Skeletal muscle satellite cell (primary cell): ENCODE measurements around the gene CEP295NL.
A peak's percentile ranks its signal among the peaks of the same experiment; 100 is the strongest.
"Not testable (repeated sequence)": the region's sequence is repeated elsewhere in the genome, so short reads cannot be mapped to it uniquely, and the experiment has no call there.

Source experiments
- H3K27me3 ChIP-seq: 2 replicates; pipeline ENCODE4 v1.7.0; 2013; ENCODE audit warnings: low read length; ENCODE audit not compliant: control insufficient read depth, insufficient read depth
- H3K36me3 ChIP-seq: 2 replicates; pipeline ENCODE4 v1.7.0; 2013; ENCODE audit warnings: mild to moderate bottlenecking, control low read depth, low read length; ENCODE audit not compliant: insufficient read depth
- H3K4me1 ChIP-seq: 2 replicates; pipeline ENCODE4 v1.7.0; 2013; ENCODE audit warnings: low read length; ENCODE audit not compliant: control insufficient read depth, insufficient read depth
- H3K4me2 ChIP-seq: 2 replicates; pipeline ENCODE4 v1.7.0; 2013; ENCODE audit warnings: mild to moderate bottlenecking, low read length
- H3K4me3 ChIP-seq: 2 replicates; pipeline ENCODE4 v1.7.0; 2013; ENCODE audit warnings: low read length
- H3K9ac ChIP-seq: 2 replicates; pipeline ENCODE4 v1.7.0; 2013; ENCODE audit warnings: mild to moderate bottlenecking, low read depth, low read length, moderate library complexity
- H3K9me3 ChIP-seq: replicated peaks from 2 replicates; pipeline ENCODE4 v1.7.0; 2013; ENCODE audit warnings: mild to moderate bottlenecking, control low read depth, low read length

The CEP295NL gene

GRCh38 chr17:78892520-78892919, 10.5 kb downstream of the CEP295NL start:
- Histone ChIP-seq H3K9ac (no peak overlapping the region), H3K36me3 (peaks cover 24% of the 10 kb centered on the region), H3K27me3 (no peaks in the 10 kb centered on the region), H3K4me1 (peaks cover 34% of the 10 kb centered on the region), H3K9me3 (no peaks in the 10 kb centered on the region), H3K4me2 (no peak overlapping the region), H3K4me3 (no peak overlapping the region)

GRCh38 chr17:78892062-78892456, 10.9 kb downstream of the CEP295NL start:
- Histone ChIP-seq H3K4me2 (no peak overlapping the region), H3K9me3 (no peaks in the 10 kb centered on the region), H3K4me3 (no peak overlapping the region), H3K9ac (no peak overlapping the region), H3K27me3 (no peaks in the 10 kb centered on the region), H3K36me3 (peaks cover 21% of the 10 kb centered on the region), H3K4me1 (peaks cover 30% of the 10 kb centered on the region)

DNA sequence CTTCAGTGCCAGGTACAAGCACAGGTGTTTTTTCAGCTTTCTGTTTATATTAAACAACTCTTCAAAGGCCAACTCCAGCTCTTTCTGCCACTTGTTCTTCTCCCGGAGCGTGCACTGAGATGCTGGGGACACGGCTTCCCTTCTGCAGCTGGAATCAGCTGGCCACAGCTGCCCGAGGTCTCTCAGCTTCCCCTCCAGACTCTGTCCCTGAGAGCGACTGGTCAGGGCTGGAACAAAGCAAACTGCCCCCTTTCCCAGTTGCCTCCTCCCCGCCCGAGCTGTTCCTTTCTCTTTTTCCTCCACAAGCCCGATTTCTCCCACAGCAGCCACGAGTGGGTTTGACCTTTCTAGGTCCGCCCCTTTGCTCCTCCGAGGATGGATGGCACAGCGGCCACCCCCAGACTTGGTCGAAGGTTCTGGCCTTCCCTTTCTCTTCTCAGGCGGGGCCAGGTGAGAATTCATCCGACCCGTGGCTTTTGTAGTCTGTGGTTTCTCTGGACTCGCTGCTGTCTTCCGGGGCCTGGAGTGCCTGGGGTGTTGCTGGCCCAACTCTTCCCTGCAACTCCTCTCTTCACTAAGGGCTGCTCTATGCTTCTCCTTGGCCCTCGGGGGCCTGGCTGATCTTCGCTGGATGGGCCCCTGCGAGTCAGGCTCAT, 11.5 kb downstream of the CEP295NL start:
- no peak overlapping the region for H3K9ac ChIP-seq
- H3K27me3 ChIP-seq, result no peaks in the 10 kb centered on the region
- peaks cover 27% of the 10 kb centered on the region for H3K4me1 ChIP-seq
- no peaks in the 10 kb centered on the region for H3K9me3 ChIP-seq
- H3K4me3 ChIP-seq, result no peak overlapping the region
- peaks cover 21% of the 10 kb centered on the region for H3K36me3 ChIP-seq
- H3K4me2 ChIP-seq, result no peak overlapping the region

GRCh38 chr17:78890498-78890897, 12.5 kb downstream of the CEP295NL start:
- peaks cover 21% of the 10 kb centered on the region for H3K36me3 ChIP-seq
- H3K9ac ChIP-seq, result no peak overlapping the region
- no peak overlapping the region for H3K4me3 ChIP-seq
- H3K9me3 ChIP-seq, result no peaks in the 10 kb centered on the region
- H3K4me2 ChIP-seq, result no peak overlapping the region
- H3K4me1 ChIP-seq, result peaks cover 26% of the 10 kb centered on the region
- H3K27me3 ChIP-seq, result no peaks in the 10 kb centered on the region

DNA sequence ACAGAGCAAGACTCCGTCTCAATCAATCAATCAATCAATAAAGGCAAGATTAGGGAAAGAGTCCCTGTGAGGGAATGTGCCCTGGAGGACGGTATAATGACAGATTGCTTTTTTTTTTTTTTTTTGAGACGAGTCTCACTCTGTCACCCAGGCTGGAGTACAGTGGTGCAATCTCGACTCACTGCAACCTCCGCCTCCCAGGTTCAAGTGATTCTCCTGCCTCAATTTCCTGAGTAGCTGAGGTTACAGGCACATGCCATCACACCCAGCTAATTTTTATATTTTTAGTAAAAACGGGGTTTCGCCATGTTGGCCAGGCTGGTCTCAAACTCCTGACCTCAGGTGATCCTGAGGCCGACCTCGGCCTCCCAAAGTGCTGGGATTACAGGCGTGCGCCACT, 12.9 kb downstream of the CEP295NL start:
- not testable (repeated sequence) for H3K27me3 ChIP-seq, H3K4me3 ChIP-seq, H3K4me2 ChIP-seq, H3K9me3 ChIP-seq, H3K9ac ChIP-seq
- Histone ChIP-seq H3K4me1 (peaks cover 26% of the 10 kb centered on the region), H3K36me3 (peaks cover 21% of the 10 kb centered on the region)

DNA sequence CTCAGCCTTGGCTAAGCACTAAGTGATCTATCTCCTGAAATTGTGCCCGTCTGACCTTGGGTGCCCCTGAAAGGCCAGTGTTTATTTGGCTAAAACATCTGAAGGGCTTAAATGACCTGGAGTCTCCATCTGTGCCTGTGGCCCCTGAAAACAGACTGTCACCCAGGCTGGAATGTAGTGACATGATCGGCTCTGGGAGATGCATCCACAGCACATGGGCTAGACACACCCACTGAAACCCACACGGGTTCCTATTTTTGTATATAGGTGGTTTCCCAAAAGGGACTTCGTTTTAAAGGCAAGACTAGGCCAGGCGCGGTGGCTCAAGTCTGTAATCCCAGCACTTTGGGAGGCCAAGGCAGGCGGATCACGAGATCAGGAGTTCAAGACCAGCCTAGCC, 13.5 kb downstream of the CEP295NL start:
- no peak overlapping the region for H3K4me2 ChIP-seq
- no peak overlapping the region for H3K9ac ChIP-seq
- no peak overlapping the region for H3K4me3 ChIP-seq
- peaks cover 21% of the 10 kb centered on the region for H3K36me3 ChIP-seq
- H3K9me3 ChIP-seq, result no peaks in the 10 kb centered on the region
- H3K27me3 ChIP-seq, result no peaks in the 10 kb centered on the region
- peaks cover 29% of the 10 kb centered on the region for H3K4me1 ChIP-seq

- Histone ChIP-seq H3K36me3 (peaks cover 21% of the 10 kb centered on the region), H3K27me3 (no peaks in the 10 kb centered on the region), H3K9ac (no peak overlapping the region), H3K9me3 (no peaks in the 10 kb centered on the region), H3K4me3 (no peak overlapping the region), H3K4me1 (peaks cover 34% of the 10 kb centered on the region), H3K4me2 (no peak overlapping the region)
Measured at GRCh38 chr17:78888941-78889518, 14.0 kb downstream of the CEP295NL start.

DNA sequence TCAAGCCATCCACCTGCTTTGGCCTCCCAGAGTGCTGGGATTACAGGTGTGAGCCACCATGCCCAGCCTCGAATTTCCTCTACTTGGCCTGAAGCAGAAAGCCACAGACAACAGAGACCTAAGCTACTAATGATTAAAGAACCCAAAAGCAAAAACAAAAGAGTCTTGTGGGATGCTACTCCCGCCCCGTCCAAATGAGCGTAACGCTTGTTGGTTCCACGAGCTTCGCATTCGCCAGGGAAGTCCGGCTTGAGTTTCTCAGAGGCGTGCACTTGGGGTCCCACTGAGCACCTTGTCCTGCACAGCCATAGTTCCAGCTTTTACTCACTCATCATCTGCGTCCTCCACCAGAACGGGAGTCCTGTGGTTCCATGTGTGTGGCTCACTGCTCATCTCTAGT, 16.0 kb downstream of the CEP295NL start:
- Histone ChIP-seq H3K9me3 (no peaks in the 10 kb centered on the region), H3K36me3 (peaks cover 12% of the 10 kb centered on the region), H3K4me1 (peaks cover 54% of the 10 kb centered on the region), H3K4me2 (no peak overlapping the region), H3K4me3 (no peak overlapping the region), H3K27me3 (no peaks in the 10 kb centered on the region), H3K9ac (no peak overlapping the region)

GRCh38 chr17:78885956-78886355, 17.0 kb downstream of the CEP295NL start:
- peaks cover 62% of the 10 kb centered on the region for H3K4me1 ChIP-seq
- H3K27me3 ChIP-seq, result no peaks in the 10 kb centered on the region
- no peaks in the 10 kb centered on the region for H3K9me3 ChIP-seq
- H3K4me3 ChIP-seq, result no peak overlapping the region
- no peak overlapping the region for H3K4me2 ChIP-seq
- no peak overlapping the region for H3K9ac ChIP-seq
- peaks cover 4% of the 10 kb centered on the region for H3K36me3 ChIP-seq

GRCh38 chr17:78884876-78885667, 17.9 kb downstream of the CEP295NL start:
- Histone ChIP-seq H3K36me3 (no peaks in the 10 kb centered on the region), H3K9me3 (no peaks in the 10 kb centered on the region), H3K9ac (peak overlapping the region; percentile 84), H3K4me2 (peak overlapping the region; percentile 88), H3K4me1 (peaks cover 71% of the 10 kb centered on the region), H3K27me3 (no peaks in the 10 kb centered on the region), H3K4me3 (peak overlapping the region; percentile 63)

GRCh38 chr17:78884148-78884825, 18.7 kb downstream of the CEP295NL start:
- Histone ChIP-seq H3K27me3 (no peaks in the 10 kb centered on the region), H3K9me3 (no peaks in the 10 kb centered on the region), H3K36me3 (no peaks in the 10 kb centered on the region), H3K4me3 (peak overlapping the region; percentile 63), H3K9ac (peak overlapping the region; percentile 84), H3K4me1 (peaks cover 73% of the 10 kb centered on the region), H3K4me2 (peak overlapping the region; percentile 88)
